Aortic smooth muscle cell (primary cell): ENCODE measurements around the gene IFNW1. TPM values are rescaled to one million over a fixed set of nuclear protein-coding genes. Genes with fewer than 3 reads are reported as not detected.

Experiments
- total RNA-seq: library from RNA; depleted of rRNA; stranded (reverse); fragments of >200 nt; gene quantifications from 2 replicates; pipeline ENCODE4 v1.2.3, GENCODE V29; 2014

Gene IFNW1
- not detected in 2 replicates for total RNA-seq

DNA sequence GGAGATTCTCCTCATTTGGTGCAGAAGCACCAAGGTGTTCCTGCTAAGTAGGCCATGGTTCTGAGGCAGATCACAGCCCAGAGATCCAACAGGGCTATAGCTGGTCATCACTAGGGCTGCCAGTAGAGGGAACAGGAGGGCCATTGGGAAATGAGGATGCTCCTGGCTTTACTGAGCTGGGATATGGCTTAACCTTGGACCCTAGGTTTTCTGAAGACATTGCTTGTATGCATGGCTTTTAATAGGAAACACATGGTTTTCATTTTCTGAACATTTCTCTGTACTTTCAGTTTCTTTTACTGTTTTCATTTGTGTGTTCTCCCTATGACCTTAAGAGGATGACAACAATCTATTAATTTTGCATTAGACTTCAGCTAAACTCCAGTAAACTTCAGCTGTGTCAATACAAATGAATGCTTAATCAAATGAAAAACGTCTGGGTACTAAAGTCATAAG lies at the start of gene IFNW1:
TSS of gene IFNW1 (minus strand) at position 406 of the 456 bp plus-strand sequence. CDS start at position 144, 262 bp downstream.

DNA sequence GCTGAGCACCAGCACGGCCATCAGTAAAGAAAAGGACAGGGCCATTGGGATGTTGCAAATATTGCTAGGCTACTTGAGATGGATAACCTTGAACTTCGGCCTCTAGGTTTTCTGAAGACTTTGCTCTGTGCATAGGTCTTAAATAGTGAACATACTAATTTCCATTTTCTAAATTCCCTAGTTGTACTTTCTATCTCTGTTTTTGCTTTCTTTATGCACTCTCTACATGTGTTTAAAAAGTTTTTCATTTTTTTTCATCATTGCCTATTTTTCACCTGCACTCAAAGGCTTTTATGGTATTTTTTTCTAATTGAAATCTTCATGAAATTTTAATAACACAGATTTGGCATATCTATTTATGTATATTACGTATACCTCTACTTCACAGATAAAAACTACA lies 45.9 kb upstream of the IFNW1 start, which contains the start of gene IFNA4:
TSS of gene IFNA4 (minus strand) at position 101 of the 400 bp plus-strand sequence. CDS start at position 45, 56 bp downstream.

GRCh38 chr9:21166560-21166959 lies 24.9 kb upstream of the IFNW1 start, which contains the start of gene IFNA21:
Gene IFNA21, minus strand, starts transcription at chr9:21166660. Its CDS starts 48 bp downstream, at chr9:21166612.

Other genes with a start within 250 kb of the IFNW1 start
- gene HACD4, start 110.2 kb downstream of the IFNW1 start, total RNA-seq: 1.2 and 1.7 TPM in 2 replicates
- gene IFNB1, start 63.9 kb downstream of the IFNW1 start, total RNA-seq: not detected in 2 replicates
- gene IFNA21, start 24.8 kb upstream of the IFNW1 start, total RNA-seq: not detected in 2 replicates
- gene IFNA4, start 45.8 kb upstream of the IFNW1 start, total RNA-seq: not detected in 2 replicates
- not detected in 2 replicates for gene IFNA7, start 60.4 kb upstream of the IFNW1 start, total RNA-seq
- not detected in 2 replicates for gene IFNA10, start 65.3 kb upstream of the IFNW1 start, total RNA-seq
- not detected in 2 replicates for gene IFNA16, start 75.5 kb upstream of the IFNW1 start, total RNA-seq
- not detected in 2 replicates for gene IFNA17, start 86.4 kb upstream of the IFNW1 start, total RNA-seq
- not detected in 2 replicates for gene IFNA14, start 98.2 kb upstream of the IFNW1 start, total RNA-seq
- gene IFNA5, start 163.5 kb upstream of the IFNW1 start, total RNA-seq: not detected in 2 replicates
- gene KLHL9, start 193.6 kb upstream of the IFNW1 start, total RNA-seq: 42.0 TPM in 2 replicates
- not detected in 2 replicates for gene IFNA6, start 209.1 kb upstream of the IFNW1 start, total RNA-seq
- not detected in 2 replicates for gene IFNA13, start 226.2 kb upstream of the IFNW1 start, total RNA-seq
- not detected in 2 replicates for gene IFNA2, start 243.6 kb upstream of the IFNW1 start, total RNA-seq